PC-3 (cell line): ENCODE measurements around the gene MMP14. TPM values are rescaled to one million over a fixed set of nuclear protein-coding genes. Genes with fewer than 3 reads are reported as not detected.
A peak's percentile ranks its signal among the peaks of the same experiment; 100 is the strongest.

Experiments used
- ATAC-seq: fragments of 200-7000 bp; cut with Tn5 transposase; 2 replicates; pipeline ENCODE4 v1.9.1; 2020; ENCODE audit warnings: mild to moderate bottlenecking, moderate library complexity
- BruUV-seq: library from RNA; stranded (reverse); fragments of 400-500 nt; replicated peaks from 2 replicates; lab custom pipeline; 2021; lab: Mats Ljungman, UMichigan
- CTCF ChIA-PET: fragments of 300-600 bp; sonication (Branson Sonifier 250); formaldehyde crosslinking; loops from one replicate; lab custom pipeline; 2022; ENCODE audit warnings: antibody characterized with exemption; lab: Charles Lee
- POLR2A ChIA-PET: fragments of 300-600 bp; sonication (Branson Sonifier 250); formaldehyde crosslinking; loops from one replicate; lab custom pipeline; 2022; ENCODE audit warnings: antibody characterized with exemption; ENCODE audit not compliant: unreplicated experiment; lab: Charles Lee
- DNase-seq: peaks from one replicate; pipeline ENCODE4 v3.0.0-alpha.2; 2015
- H2AFZ ChIP-seq: fragments of 300-600 bp; sonication (generic); 2 replicates; pipeline ENCODE4 v1.6.0; 2016; ENCODE audit warnings: antibody characterized with exemption, low read length
- H3F3A ChIP-seq: fragments of 300-600 bp; sonication (generic); one replicate; pipeline ENCODE4 v1.6.0; 2017; ENCODE audit warnings: antibody characterized with exemption, low read length, control low read depth, mild to moderate bottlenecking; ENCODE audit not compliant: unreplicated experiment
- H3K27ac ChIP-seq: fragments of 300-600 bp; sonication (generic); 2 replicates; pipeline ENCODE4 v1.5.1; 2016; ENCODE audit warnings: mild to moderate bottlenecking, low read length
- H3K27me3 ChIP-seq: fragments of 300-600 bp; sonication (generic); 2 replicates; pipeline ENCODE4 v1.6.1; 2016; ENCODE audit warnings: low read length, mixed read lengths
- H3K36me3 ChIP-seq: fragments of 300-600 bp; sonication (generic); 2 replicates; pipeline ENCODE4 v1.6.1; 2016; ENCODE audit warnings: low read depth, mixed run types, low read length, mixed read lengths
- H3K4me1 ChIP-seq: fragments of 300-600 bp; sonication (generic); 2 replicates; pipeline ENCODE4 v1.5.1; 2016; ENCODE audit warnings: low read length; ENCODE audit not compliant: insufficient read depth
- H3K4me2 ChIP-seq: fragments of 300-600 bp; sonication (generic); 2 replicates; pipeline ENCODE4 v1.6.0; 2016; ENCODE audit warnings: low read length
- H3K4me3 ChIP-seq: fragments of 300-600 bp; sonication (generic); 2 replicates; pipeline ENCODE4 v1.5.1; 2016; ENCODE audit warnings: mild to moderate bottlenecking, low read length, mixed read lengths
- H3K79me2 ChIP-seq: fragments of 300-600 bp; sonication (generic); 2 replicates; pipeline ENCODE4 v1.6.1; 2017; ENCODE audit warnings: low read length, mixed read lengths
- H3K9ac ChIP-seq: fragments of 300-600 bp; sonication (generic); 2 replicates; pipeline ENCODE4 v1.6.0; 2016; ENCODE audit warnings: mild to moderate bottlenecking, low read length
- H3K9me2 ChIP-seq: fragments of 300-600 bp; sonication (generic); replicated peaks from 2 replicates; pipeline ENCODE4 v1.6.1; 2016; ENCODE audit warnings: mixed run types, low read length, mixed read lengths
- H3K9me3 ChIP-seq: fragments of 300-600 bp; sonication (generic); 2 replicates; pipeline ENCODE4 v1.6.1; 2016; ENCODE audit warnings: low read length, mixed read lengths
- H4K20me1 ChIP-seq: fragments of 300-600 bp; sonication (generic); 2 replicates; pipeline ENCODE4 v1.6.1; 2016; ENCODE audit warnings: low read length, mixed read lengths
- CTCF ChIP-seq: fragments of 300-600 bp; sonication (generic); conservative IDR thresholded peaks from 2 replicates; pipeline ENCODE4 v1.5.1; 2017; ENCODE audit warnings: antibody characterized with exemption, low read depth, mild to moderate bottlenecking, low read length
- EZH2 ChIP-seq: fragments of 300-600 bp; sonication (generic); IDR thresholded peaks from one replicate; pipeline ENCODE4 v1.6.1; 2017; ENCODE audit warnings: antibody characterized with exemption, mild to moderate bottlenecking, low read length; ENCODE audit not compliant: unreplicated experiment
- EZH2phosphoT487 ChIP-seq: fragments of 300-600 bp; sonication (generic); IDR thresholded peaks from 2 replicates; pipeline ENCODE4 v1.6.1; 2018; ENCODE audit warnings: mild to moderate bottlenecking, antibody characterized with exemption, low read length, borderline replicate concordance
- intact Hi-C: fragments of 100-400 bp; cut with micrococcal nuclease; formaldehyde crosslinking; loops from 2 replicates; pipeline ENCODE4 v1.9.0; 2023
- total RNA-seq: library from RNA; depleted of rRNA; stranded (reverse); fragments of >200 nt; gene quantifications from 2 replicates; pipeline ENCODE4 v1.2.3, GENCODE V29; 2014

Gene MMP14
- total RNA-seq, 1 experiment from 2014 or later = 80.4 TPM

DNA sequence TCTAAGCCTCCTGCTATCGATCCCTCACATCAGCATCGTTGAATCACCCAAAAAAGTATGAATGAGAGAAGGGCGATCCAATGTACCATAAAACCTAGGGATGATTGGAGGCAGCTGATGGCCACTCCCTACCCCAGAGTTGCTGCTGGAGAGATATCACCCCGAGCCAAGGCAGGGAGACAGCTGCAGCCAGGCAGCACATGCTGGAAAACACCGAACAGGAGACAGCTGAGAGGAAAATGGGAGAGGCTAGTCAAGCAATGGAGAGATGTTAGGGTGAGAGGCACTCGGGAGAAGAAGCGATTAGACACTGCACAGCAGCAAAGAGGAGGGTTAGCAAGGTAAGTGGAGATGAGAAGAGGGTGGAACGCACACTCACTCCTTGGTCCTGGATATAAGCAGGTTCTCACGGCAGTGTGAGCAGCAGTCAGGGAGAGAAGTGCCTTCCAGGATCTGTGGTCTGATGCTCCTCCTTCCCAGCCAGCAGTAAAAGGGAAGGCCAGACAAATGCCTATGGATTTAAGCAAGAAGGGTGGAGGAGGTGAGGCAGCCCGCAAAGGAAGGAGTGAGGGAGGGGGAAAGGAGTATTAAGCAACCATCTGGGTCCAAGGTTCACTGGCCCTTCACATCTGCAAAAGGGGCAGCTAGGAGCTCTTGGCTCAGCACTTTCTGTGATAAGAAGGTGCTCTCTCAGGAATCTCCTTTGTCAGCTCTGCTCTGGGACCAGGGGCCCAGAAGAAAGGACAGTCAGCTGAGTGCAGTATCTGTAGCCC is 21.3 kb upstream of the MMP14 start, which contains the start of gene SLC7A7:
SLC7A7 (minus strand) TSS at position 495 of the 773 bp plus-strand sequence. CDS start 2,037 bp downstream, outside the sequence.
- no TSS peak for BruUV-seq
- Histone ChIP-seq H2AFZ (peak within 1 kb of the TSS; percentile 44; the same call in 1 of the 2 replicates), H3K4me2 (no peak within 1 kb of the TSS), H3F3A (no peaks in the 10 kb centered on the region), H3K79me2 (no peaks in the 10 kb centered on the region), H4K20me1 (no peaks in the 10 kb centered on the region), H3K9me2 (no peaks in the 10 kb centered on the region), H3K27ac (no peak within 1 kb of the TSS), H3K9ac (no peak within 1 kb of the TSS), H3K4me1 (peaks cover 13% of the 10 kb centered on the region), H3K36me3 (no peaks in the 10 kb centered on the region), H3K4me3 (no peak within 1 kb of the TSS), H3K9me3 (no peaks in the 10 kb centered on the region), H3K27me3 (no peaks in the 10 kb centered on the region)
- TF ChIP-seq EZH2phosphoT487 (no peak), CTCF (no peak), EZH2 (no peak)
- intact Hi-C loops = loop anchor here (10.0 kb wide), 1 partner anchor 160 kb away; no protein-coding TSS in a partner anchor
- POLR2A ChIA-PET = no interaction called here
- CTCF ChIA-PET = no interaction called here
- DNase-seq (no peak), ATAC-seq (no peak)

GRCh38 chr14:22819151-22819988 is 17.0 kb upstream of the MMP14 start:
- Histone ChIP-seq H3K4me1 (peaks cover 31% of the 10 kb centered on the region), H2AFZ (peak overlapping the region; percentile 31), H4K20me1 (no peaks in the 10 kb centered on the region), H3K27ac (no peak overlapping the region), H3K4me3 (no peak overlapping the region), H3K9me2 (no peaks in the 10 kb centered on the region), H3K36me3 (no peaks in the 10 kb centered on the region), H3K27me3 (no peaks in the 10 kb centered on the region), H3K4me2 (peak overlapping the region; percentile 42), H3K9me3 (no peaks in the 10 kb centered on the region), H3K79me2 (no peaks in the 10 kb centered on the region), H3F3A (no peaks in the 10 kb centered on the region), H3K9ac (no peak overlapping the region)
- intact Hi-C loops = loop anchor here (10.0 kb wide), 1 partner anchor 165 kb away; no protein-coding TSS in a partner anchor
- BruUV-seq = no TSS peak
- POLR2A ChIA-PET = no interaction called here
- TF ChIP-seq EZH2phosphoT487 (no peak), EZH2 (no peak), CTCF (no peak)
- CTCF ChIA-PET = interaction anchor here (0.6 kb wide), 1 partner anchor 486 kb away, joined by 10 read pairs; no protein-coding TSS in a partner anchor
- DNase-seq = peak; percentile 33
- ATAC-seq = peak; percentile 31
